ENCODE measurements around the gene RFNG. TPM values are rescaled to one million over a fixed set of nuclear protein-coding genes. Genes with fewer than 3 reads are reported as not detected.
A peak's percentile ranks its signal among the peaks of the same experiment; 100 is the strongest.

RFNG gene
- total and polyA plus RNA-seq, 10 of the 15 experiments (the other 5 are each of a cell fraction or from before 2014, with no cell fraction given), result 0.10 to 19.6 (median 6.2) TPM

DNA sequence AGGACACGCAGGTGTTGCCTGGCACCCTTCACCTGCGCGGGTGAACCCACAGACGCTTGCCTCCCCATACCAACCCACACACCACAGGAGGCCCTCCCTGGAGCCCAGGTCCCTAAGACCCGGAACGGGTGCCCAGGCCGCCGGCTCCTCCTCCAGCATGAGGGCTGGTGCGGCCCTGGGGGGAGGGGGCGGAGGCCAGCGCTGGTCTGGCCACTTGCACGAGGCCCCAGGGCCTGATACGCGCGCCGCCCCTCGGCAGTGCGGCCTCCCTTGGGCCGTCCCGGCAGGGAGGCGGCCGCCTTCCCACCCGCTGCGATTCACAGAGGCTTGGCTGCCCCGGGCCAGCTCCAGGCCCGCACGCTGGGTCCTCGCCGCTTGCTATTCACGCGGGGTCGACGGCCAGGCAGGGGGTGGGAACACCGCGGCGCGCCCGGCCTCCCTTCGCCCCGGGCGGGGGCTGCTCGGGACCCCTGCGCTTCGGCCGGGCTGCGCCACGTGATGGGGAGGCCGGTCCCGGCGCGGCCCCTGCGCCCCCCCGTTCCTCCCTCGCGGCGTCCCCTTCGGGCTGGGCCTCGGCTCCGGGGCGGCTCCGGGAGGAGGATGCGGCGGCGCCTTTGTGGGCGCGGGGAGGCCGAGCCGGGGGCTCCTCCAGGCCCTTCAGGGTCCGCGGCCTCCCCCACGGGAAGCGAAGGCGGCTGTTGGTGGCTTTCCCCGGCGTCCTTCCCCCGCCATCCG, 45.7 kb upstream of the RFNG start:
- ChIA-PET RAD21 (ENCODE audit: unreplicated experiment) (interaction anchor here (1.1 kb wide), 1 partner anchor 60 kb away, joined by 5 read pairs; the partner anchor contains the start of gene DCXR), POLR2A (interaction anchor here (0.6 to 2.3 kb wide), 10 partner anchors 9 to 227 kb away, joined by 3 to 9 read pairs (median 4); partner anchors contain the start of genes CENPX and LRRC45), CTCF (interaction anchor here (1.3 kb wide), 1 partner anchor 31 kb away, joined by 3 read pairs; no protein-coding TSS in a partner anchor), SMC1A (ENCODE audit: uncharacterized antibody, unreplicated experiment) (no interaction called here)
- WGBS (ENCODE audit: insufficient coverage, insufficient replicate concordance, low lambda C conversion rate, missing lambda C conversion rate), result under 1% methylated on average over 57 of the region's 77 CpGs
- in situ Hi-C loops (cut with MboI) (no loop called here), intact Hi-C loops (cut with micrococcal nuclease; ENCODE audit: unreplicated experiment) (loop anchor here (5.0 kb wide), 2 partner anchors 45 to 60 kb away; partner anchors contain the start of genes DCXR, GPS1 and RFNG)
- TSS peak; percentile 60 for BruUV-seq (replicated peaks)
- H3K9me3 ChIP-seq (replicated peaks; ENCODE audit: control insufficient read depth, insufficient read depth, low read length), result no peaks in the 10 kb centered on the region
- peak overlapping the region; percentile 44; the same call in 1 of the 2 replicates for H2AFZ ChIP-seq (ENCODE audit: control insufficient read depth, low read depth, low read length)
- ATAC-seq, result peak; percentile 1
- H3K4me3 ChIP-seq, result peak overlapping the region; percentile 92
- FAIRE-seq, result no peak
- H3K36me3 ChIP-seq (ENCODE audit: control insufficient read depth in 2 of 2, insufficient read depth in 2 of 2, low read length in 1 of 2), result peaks cover 8 to 25% of the 10 kb centered on the region in 2 experiments; a peak in 3 of 4 replicates
- H3K4me2 ChIP-seq (ENCODE audit: control insufficient read depth, insufficient read depth), result peak overlapping the region; percentile 87
- peak overlapping the region; percentile 84 for H3K27ac ChIP-seq (ENCODE audit: control insufficient read depth, insufficient read depth)
- no peak for DNase-seq (ENCODE audit: low read depth, low spot score)
- peak overlapping the region; percentile 93 for H3K9ac ChIP-seq (ENCODE audit: control insufficient read depth, insufficient read depth, low read length)
- H3K79me2 ChIP-seq (ENCODE audit: control insufficient read depth, insufficient read depth, low read length), result peaks cover 47% of the 10 kb centered on the region
- H4K20me1 ChIP-seq (ENCODE audit: control insufficient read depth, insufficient read depth), result no peaks in the 10 kb centered on the region; the same call in 1 of the 2 replicates
- no peaks in the 10 kb centered on the region for H3K27me3 ChIP-seq (replicated peaks in 1 of 2; ENCODE audit: control insufficient read depth in 2 of 2, insufficient read depth in 2 of 2, low read length in 1 of 2)
- H3K4me1 ChIP-seq (ENCODE audit: control insufficient read depth, insufficient read depth, low read length), result peaks cover 17% of the 10 kb centered on the region
- TF ChIP-seq HDGF (IDR thresholded peaks at IDR 0.05), result no peak
- TF ChIP-seq IKZF1 (conservative IDR thresholded peaks at IDR 0.05), result peak; percentile 34; the same call in 1 of the 2 replicates
- no peak; the same call in 1 of the 2 replicates for TF ChIP-seq BACH1 (IDR thresholded peaks at IDR 0.05; ENCODE audit: borderline replicate concordance)
- TF ChIP-seq ZNF207 (IDR thresholded peaks at IDR 0.05; ENCODE audit: borderline replicate concordance), result no peak
- TF ChIP-seq NFIC (IDR thresholded peaks at IDR 0.05; ENCODE audit: low read depth, low read length), result no peak
- no peak for TF ChIP-seq ASH2L (IDR thresholded peaks at IDR 0.05; ENCODE audit: borderline replicate concordance, low read depth)
- TF ChIP-seq BMI1 (IDR thresholded peaks at IDR 0.05; ENCODE audit: borderline replicate concordance), result no peak
- no peak for TF ChIP-seq RBBP5 (conservative IDR thresholded peaks at IDR 0.05)
- no peak for TF ChIP-seq RCOR1 (conservative IDR thresholded peaks at IDR 0.05; ENCODE audit: low read depth, low read length)
- TF ChIP-seq, protein P1, sequence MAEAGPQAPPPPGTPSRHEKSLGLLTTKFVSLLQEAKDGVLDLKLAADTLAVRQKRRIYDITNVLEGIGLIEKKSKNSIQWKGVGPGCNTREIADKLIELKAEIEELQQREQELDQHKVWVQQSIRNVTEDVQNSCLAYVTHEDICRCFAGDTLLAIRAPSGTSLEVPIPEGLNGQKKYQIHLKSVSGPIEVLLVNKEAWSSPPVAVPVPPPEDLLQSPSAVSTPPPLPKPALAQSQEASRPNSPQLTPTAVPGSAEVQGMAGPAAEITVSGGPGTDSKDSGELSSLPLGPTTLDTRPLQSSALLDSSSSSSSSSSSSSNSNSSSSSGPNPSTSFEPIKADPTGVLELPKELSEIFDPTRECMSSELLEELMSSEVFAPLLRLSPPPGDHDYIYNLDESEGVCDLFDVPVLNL (IDR thresholded peaks at IDR 0.05; ENCODE audit: low read depth, low read length), result no peak
- TF ChIP-seq YY1 (IDR thresholded peaks at IDR 0.05; ENCODE audit: low read depth, low read length), result no peak
- TF ChIP-seq JUNB (IDR thresholded peaks at IDR 0.05), result no peak
- TF ChIP-seq MTA3 (IDR thresholded peaks at IDR 0.05; ENCODE audit: borderline replicate concordance, low read length), result no peak
- TF ChIP-seq LARP7 (IDR thresholded peaks at IDR 0.05), result peak; percentile 40
- TF ChIP-seq, protein P2, sequence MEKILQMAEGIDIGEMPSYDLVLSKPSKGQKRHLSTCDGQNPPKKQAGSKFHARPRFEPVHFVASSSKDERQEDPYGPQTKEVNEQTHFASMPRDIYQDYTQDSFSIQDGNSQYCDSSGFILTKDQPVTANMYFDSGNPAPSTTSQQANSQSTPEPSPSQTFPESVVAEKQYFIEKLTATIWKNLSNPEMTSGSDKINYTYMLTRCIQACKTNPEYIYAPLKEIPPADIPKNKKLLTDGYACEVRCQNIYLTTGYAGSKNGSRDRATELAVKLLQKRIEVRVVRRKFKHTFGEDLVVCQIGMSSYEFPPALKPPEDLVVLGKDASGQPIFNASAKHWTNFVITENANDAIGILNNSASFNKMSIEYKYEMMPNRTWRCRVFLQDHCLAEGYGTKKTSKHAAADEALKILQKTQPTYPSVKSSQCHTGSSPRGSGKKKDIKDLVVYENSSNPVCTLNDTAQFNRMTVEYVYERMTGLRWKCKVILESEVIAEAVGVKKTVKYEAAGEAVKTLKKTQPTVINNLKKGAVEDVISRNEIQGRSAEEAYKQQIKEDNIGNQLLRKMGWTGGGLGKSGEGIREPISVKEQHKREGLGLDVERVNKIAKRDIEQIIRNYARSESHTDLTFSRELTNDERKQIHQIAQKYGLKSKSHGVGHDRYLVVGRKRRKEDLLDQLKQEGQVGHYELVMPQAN (conservative IDR thresholded peaks at IDR 0.05), result no peak; the same call in 1 of the 2 replicates
- no peak for TF ChIP-seq SREBF2 (IDR thresholded peaks at IDR 0.05; ENCODE audit: low read length)
- no peak for TF ChIP-seq PAX8 (IDR thresholded peaks at IDR 0.05)
- no peak for TF ChIP-seq MEF2A (IDR thresholded peaks at IDR 0.05; ENCODE audit: insufficient read depth, low read depth, low read length)
- TF ChIP-seq CREM (IDR thresholded peaks at IDR 0.05; ENCODE audit: low read depth), result no peak
- peak in 1 of 2 experiments; percentile 64; a peak in 2 of 4 replicates for TF ChIP-seq BHLHE40 (IDR thresholded peaks at IDR 0.05; ENCODE audit: borderline replicate concordance in 1 of 2, low read depth in 2 of 2, low read length in 1 of 2)
- no peak for TF ChIP-seq ZNF622 (IDR thresholded peaks at IDR 0.05)
- no peak for TF ChIP-seq SMC3 (IDR thresholded peaks at IDR 0.05; ENCODE audit: borderline replicate concordance, low read length)
- 0 out of 3 replicates have a peak, but pooled peaks of 1 of the 2 experiments have one; percentile 79 for TF ChIP-seq EGR1 (IDR thresholded peaks at IDR 0.05; ENCODE audit: borderline replicate concordance in 1 of 2, low read depth in 2 of 2, low read length in 2 of 2)
- TF ChIP-seq GABPA (IDR thresholded peaks at IDR 0.05; ENCODE audit: low read depth), result no peak
